Osteoblast (primary cell): Measurements from ENCODE around the gene TPCN2. TPM values are rescaled to one million over a fixed set of nuclear protein-coding genes. Genes with fewer than 3 reads are reported as not detected.

Source experiments
- DNase-seq: peaks from one replicate; pipeline ENCODE4 v3.0.0; 2011; ENCODE audit warnings: low spot score, mixed read lengths; ENCODE audit not compliant: insufficient read length; ENCODE audit errors: missing footprints
- H2AFZ ChIP-seq: 2 replicates; pipeline ENCODE4 v1.6.0; 2011; ENCODE audit warnings: mild to moderate bottlenecking, low read length
- H3K27ac ChIP-seq: 2 replicates; pipeline ENCODE4 v1.5.1; 2011; ENCODE audit warnings: mild to moderate bottlenecking, low read depth, low read length, moderate library complexity
- H3K27me3 ChIP-seq: 2 replicates; pipeline ENCODE4 v1.6.0; 2012; ENCODE audit warnings: mild to moderate bottlenecking, control low read depth, inconsistent platforms, low read length, moderate library complexity; ENCODE audit not compliant: insufficient read depth
- H3K36me3 ChIP-seq: 2 replicates; pipeline ENCODE4 v1.5.1; 2011; ENCODE audit warnings: mild to moderate bottlenecking, low read length, control low read depth, moderate library complexity; ENCODE audit not compliant: insufficient read depth
- H3K4me1 ChIP-seq: 2 replicates; pipeline ENCODE4 v1.5.1; 2011; ENCODE audit warnings: mild to moderate bottlenecking, low read length, control low read depth, moderate library complexity; ENCODE audit not compliant: insufficient read depth
- H3K4me2 ChIP-seq: 2 replicates; pipeline ENCODE4 v1.6.0; 2011; ENCODE audit warnings: mild to moderate bottlenecking, low read length; ENCODE audit not compliant: insufficient read depth
- H3K4me3 ChIP-seq: fragments of 200-600 bp; sonication (generic); 3 replicates; pipeline ENCODE4 v1.5.1; 2012; ENCODE audit warnings: mild to moderate bottlenecking, low read length, inconsistent platforms; ENCODE audit not compliant: insufficient read depth
- H3K79me2 ChIP-seq: 2 replicates; pipeline ENCODE4 v1.6.0; 2012; ENCODE audit warnings: mild to moderate bottlenecking, low read length, control low read depth, inconsistent platforms; ENCODE audit not compliant: insufficient read depth
- H3K9me3 ChIP-seq: 2 replicates; pipeline ENCODE4 v1.5.1; 2011; ENCODE audit warnings: low read depth, low read length, control low read depth
- H4K20me1 ChIP-seq: 2 replicates; pipeline ENCODE4 v1.6.0; 2012; ENCODE audit warnings: mild to moderate bottlenecking, low read length, control low read depth; ENCODE audit not compliant: insufficient read depth
- total RNA-seq: library from RNA; depleted of rRNA; stranded (reverse); fragments of >200 nt; gene quantifications from 2 replicates; pipeline ENCODE4 v1.2.3, GENCODE V29; 2012
- TF ChIP-seq, protein P1 (sequence below): IDR thresholded peaks from 2 replicates; pipeline ENCODE4 v1.5.1; 2011; ENCODE audit warnings: mild to moderate bottlenecking, low read depth, low read length, moderate library complexity; ENCODE audit errors: extremely low read depth

Gene TPCN2
- total RNA-seq, 1 donor, result 14.1 TPM

DNA sequence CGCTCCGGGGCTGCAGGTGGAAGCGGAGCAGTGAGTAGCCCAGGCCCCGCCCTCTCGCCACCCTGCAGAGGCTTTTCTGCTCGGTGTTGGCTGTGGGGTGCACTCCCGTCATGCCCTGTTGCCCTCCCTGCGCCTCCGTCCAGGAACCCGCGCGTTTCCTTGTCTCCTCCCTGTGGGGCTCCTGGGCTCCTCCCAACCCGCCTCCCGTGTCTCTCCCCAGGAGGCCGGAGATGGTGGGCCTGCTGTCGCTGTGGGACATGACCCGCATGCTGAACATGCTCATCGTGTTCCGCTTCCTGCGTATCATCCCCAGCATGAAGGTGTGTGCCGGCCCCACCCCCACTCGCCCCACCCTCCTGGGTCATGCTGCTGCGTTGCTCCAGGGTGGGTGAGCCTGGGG lies 32.4 kb downstream of the TPCN2 start:
- Histone ChIP-seq H3K4me2 (no peak overlapping the region), H3K27ac (no peak overlapping the region), H3K27me3 (no peaks in the 10 kb centered on the region), H3K36me3 (peaks cover 5% of the 10 kb centered on the region), H3K79me2 (no peaks in the 10 kb centered on the region), H3K4me3 (no peak overlapping the region), H3K9me3 (no peaks in the 10 kb centered on the region), H4K20me1 (peaks cover 2% of the 10 kb centered on the region), H3K4me1 (peaks cover 16% of the 10 kb centered on the region), H2AFZ (no peak overlapping the region)
- no peak for DNase-seq
- TF ChIP-seq, protein P1, sequence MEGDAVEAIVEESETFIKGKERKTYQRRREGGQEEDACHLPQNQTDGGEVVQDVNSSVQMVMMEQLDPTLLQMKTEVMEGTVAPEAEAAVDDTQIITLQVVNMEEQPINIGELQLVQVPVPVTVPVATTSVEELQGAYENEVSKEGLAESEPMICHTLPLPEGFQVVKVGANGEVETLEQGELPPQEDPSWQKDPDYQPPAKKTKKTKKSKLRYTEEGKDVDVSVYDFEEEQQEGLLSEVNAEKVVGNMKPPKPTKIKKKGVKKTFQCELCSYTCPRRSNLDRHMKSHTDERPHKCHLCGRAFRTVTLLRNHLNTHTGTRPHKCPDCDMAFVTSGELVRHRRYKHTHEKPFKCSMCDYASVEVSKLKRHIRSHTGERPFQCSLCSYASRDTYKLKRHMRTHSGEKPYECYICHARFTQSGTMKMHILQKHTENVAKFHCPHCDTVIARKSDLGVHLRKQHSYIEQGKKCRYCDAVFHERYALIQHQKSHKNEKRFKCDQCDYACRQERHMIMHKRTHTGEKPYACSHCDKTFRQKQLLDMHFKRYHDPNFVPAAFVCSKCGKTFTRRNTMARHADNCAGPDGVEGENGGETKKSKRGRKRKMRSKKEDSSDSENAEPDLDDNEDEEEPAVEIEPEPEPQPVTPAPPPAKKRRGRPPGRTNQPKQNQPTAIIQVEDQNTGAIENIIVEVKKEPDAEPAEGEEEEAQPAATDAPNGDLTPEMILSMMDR, result no peak

DNA sequence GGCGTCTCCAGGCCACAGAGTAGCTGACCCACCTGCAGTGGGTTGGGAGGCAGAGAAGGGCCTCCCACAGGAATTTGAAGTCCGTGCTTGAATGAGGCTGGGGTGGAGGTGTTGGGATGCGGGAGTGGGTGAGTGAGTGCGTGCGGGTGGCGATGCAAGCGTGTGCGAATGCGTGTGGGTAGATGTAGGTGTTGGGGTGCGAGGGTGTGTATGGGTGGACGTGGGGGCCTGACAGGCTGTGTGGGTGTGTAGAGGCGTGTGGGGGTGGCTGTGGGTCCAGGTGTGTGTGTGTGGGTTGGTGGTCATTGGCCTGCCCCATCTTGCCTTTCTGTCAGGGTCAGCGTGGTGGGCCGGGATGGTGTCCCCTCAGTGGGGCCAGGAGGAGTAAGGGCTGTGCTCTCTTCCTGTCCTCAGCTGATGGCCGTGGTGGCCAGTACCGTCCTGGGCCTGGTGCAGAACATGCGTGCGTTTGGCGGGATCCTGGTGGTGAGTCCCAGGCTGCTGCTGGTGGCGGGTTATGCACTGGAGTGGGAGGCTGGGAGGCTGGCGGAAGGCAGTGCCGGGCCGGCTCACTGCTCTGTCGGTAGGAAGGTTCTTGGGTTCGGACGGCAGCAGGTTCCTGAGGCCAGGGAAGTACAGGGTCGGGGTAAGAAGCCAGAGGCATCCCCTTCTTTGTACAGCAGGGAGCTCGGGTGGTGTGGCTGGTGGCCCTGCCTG lies 35.0 kb downstream of the TPCN2 start:
- Histone ChIP-seq H2AFZ (no peak overlapping the region), H4K20me1 (peaks cover 11% of the 10 kb centered on the region), H3K27me3 (no peaks in the 10 kb centered on the region), H3K27ac (no peak overlapping the region), H3K9me3 (no peaks in the 10 kb centered on the region), H3K4me3 (no peak overlapping the region), H3K79me2 (no peaks in the 10 kb centered on the region), H3K36me3 (peaks cover 11% of the 10 kb centered on the region), H3K4me1 (peaks cover 20% of the 10 kb centered on the region), H3K4me2 (no peak overlapping the region)
- DNase-seq, result no peak
- TF ChIP-seq, protein P1, result no peak

DNA sequence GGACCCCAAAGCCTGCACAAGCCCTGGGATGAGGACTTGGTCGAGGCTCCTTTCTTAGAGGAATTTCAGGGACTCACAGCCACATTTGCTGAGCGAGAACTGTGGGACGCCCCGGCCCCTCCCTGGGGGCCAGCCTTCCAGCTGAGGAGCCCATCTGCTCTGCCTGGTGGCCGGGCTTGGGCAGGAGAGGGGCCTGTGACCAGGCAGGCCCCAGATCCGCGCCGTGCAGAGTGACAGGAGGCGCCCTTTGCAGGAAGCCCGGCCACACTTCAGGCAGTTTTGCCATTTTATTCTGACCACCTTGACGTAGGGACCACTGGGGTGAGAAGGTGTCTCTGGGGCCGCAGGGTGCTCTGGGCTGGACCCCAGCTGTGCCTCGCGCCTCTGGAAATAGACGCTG lies 35.6 kb downstream of the TPCN2 start:
- no peak overlapping the region for H2AFZ ChIP-seq
- H3K79me2 ChIP-seq, result no peaks in the 10 kb centered on the region
- no peak overlapping the region for H3K27ac ChIP-seq
- DNase-seq, result no peak
- H3K4me1 ChIP-seq, result peaks cover 27% of the 10 kb centered on the region
- no peak overlapping the region for H3K4me3 ChIP-seq
- TF ChIP-seq, protein P1, result no peak
- H4K20me1 ChIP-seq, result peaks cover 18% of the 10 kb centered on the region
- peaks cover 11% of the 10 kb centered on the region for H3K36me3 ChIP-seq
- H3K4me2 ChIP-seq, result no peak overlapping the region
- no peaks in the 10 kb centered on the region for H3K9me3 ChIP-seq
- no peaks in the 10 kb centered on the region for H3K27me3 ChIP-seq

DNA sequence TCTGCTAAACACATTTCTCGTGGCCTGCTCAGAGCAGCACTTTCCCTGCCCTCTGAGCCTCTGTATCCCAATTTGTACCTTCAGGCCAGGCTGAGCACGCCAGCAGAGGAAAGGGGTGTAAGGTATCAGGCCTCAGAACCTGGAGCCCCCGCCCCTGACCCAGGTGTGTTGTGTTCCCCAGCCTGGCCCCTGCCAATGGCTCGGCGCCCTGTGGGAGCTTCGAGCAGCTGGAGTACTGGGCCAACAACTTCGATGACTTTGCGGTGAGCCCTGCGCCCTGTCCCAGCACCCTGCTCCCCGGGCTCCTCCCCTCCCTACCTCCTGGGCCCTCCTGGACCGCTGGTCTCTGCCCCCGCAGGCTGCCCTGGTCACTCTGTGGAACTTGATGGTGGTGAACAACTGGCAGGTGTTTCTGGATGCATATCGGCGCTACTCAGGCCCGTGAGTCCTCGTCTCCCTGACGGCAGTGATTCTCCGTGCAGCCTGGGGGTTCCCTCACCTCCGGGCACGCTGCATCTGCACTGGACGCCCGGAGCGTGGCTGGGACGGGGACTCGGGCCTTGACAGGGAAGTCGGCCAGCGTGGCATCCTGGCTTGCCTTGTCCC lies 36.9 kb downstream of the TPCN2 start:
- Histone ChIP-seq H3K27me3 (no peaks in the 10 kb centered on the region), H3K9me3 (no peaks in the 10 kb centered on the region), H3K4me2 (no peak overlapping the region), H2AFZ (no peak overlapping the region), H3K27ac (no peak overlapping the region), H3K4me1 (peaks cover 17% of the 10 kb centered on the region), H3K79me2 (no peaks in the 10 kb centered on the region), H3K4me3 (no peak overlapping the region), H3K36me3 (peaks cover 11% of the 10 kb centered on the region), H4K20me1 (peaks cover 24% of the 10 kb centered on the region)
- no peak for DNase-seq
- TF ChIP-seq, protein P1, result no peak
